ENCODE results near the gene ZMYND19. TPM values are rescaled to one million over a fixed set of nuclear protein-coding genes. Genes with fewer than 3 reads are reported as not detected.
A peak's percentile ranks its signal among the peaks of the same experiment; 100 is the strongest.

The ZMYND19 gene
- total and polyA plus RNA-seq, 2 of the 4 experiments (the other 2 are of a cell fraction), result 14.3 to 21.4 TPM

DNA sequence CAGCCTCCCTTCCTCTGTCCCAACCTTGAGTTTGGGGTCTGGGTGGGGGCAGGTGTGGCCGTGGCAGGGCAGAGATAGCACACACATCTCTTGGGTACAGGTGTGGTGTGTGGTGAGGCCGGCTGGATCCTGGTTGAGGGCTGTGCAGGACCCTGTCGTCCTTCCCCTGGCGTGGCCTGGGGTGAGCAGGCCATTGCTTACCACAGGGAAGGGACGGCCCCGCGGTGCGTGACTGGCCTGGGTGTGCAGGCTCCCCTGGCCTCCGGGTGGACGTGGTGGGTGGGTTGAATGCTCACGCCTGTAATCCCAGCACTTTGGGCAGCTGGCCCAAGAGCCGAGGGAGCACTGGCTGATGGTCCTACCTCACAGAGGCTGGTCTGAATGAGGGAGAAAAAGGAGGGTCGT, 16.4 kb upstream of the ZMYND19 start:
- H4K20me1 ChIP-seq (ENCODE audit: insufficient read depth, low read length), result peaks cover 20% of the 10 kb centered on the region
- H3K9me3 ChIP-seq (ENCODE audit: control insufficient read depth, insufficient read depth, low read length), result no peaks in the 10 kb centered on the region
- BruUV-seq (replicated peaks), result no TSS peak
- peak overlapping the region; percentile 92 for H2AK9ac ChIP-seq (replicated peaks; ENCODE audit: low read depth, low read length, poor library complexity)
- no peak overlapping the region for H4K5ac ChIP-seq (ENCODE audit: low read depth, low read length)
- in situ Hi-C loops (cut with MboI; ENCODE audit: low sequenced_read_pairs), result no loop called here
- H3K14ac ChIP-seq (replicated peaks; ENCODE audit: low read depth, low read length), result no peak overlapping the region
- intact Hi-C loops (cut with micrococcal nuclease), result no loop called here
- H2BK5ac ChIP-seq (ENCODE audit: low read depth, low read length, poor library complexity, severe bottlenecking), result no peak overlapping the region
- H3K79me1 ChIP-seq (ENCODE audit: low read depth in 1 of 2, low read length in 2 of 2), result peaks cover 6 to 39% of the 10 kb centered on the region in 2 experiments; a peak in 3 of 4 replicates
- no peak overlapping the region for H3K27ac ChIP-seq (ENCODE audit: insufficient read depth, low read length)
- WGBS, 2 experiments (ENCODE audit: extremely low coverage in 2 of 2, insufficient read length in 1 of 2), result 58% methylated on average over 12 of the region's 13 CpGs; no CpG with 5 or more reads in 1 of the 2 experiments
- no peak overlapping the region for H2BK20ac ChIP-seq (ENCODE audit: low read depth, low read length)
- H2BK120ac ChIP-seq (ENCODE audit: low read depth, low read length), result no peak overlapping the region
- no peak overlapping the region for H2BK15ac ChIP-seq (ENCODE audit: low read depth, low read length)
- H2AFZ ChIP-seq (replicated peaks; ENCODE audit: low read length, poor library complexity), result peak overlapping the region; percentile 96
- H3K56ac ChIP-seq (ENCODE audit: extremely low read depth, insufficient read depth, low read length), result no peak overlapping the region
- no peak for ATAC-seq (ENCODE audit: low read depth)
- TF ChIP-seq, protein P1, sequence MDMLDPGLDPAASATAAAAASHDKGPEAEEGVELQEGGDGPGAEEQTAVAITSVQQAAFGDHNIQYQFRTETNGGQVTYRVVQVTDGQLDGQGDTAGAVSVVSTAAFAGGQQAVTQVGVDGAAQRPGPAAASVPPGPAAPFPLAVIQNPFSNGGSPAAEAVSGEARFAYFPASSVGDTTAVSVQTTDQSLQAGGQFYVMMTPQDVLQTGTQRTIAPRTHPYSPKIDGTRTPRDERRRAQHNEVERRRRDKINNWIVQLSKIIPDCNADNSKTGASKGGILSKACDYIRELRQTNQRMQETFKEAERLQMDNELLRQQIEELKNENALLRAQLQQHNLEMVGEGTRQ (IDR thresholded peaks at IDR 0.05; ENCODE audit: low read depth, low read length), result no peak
- TF ChIP-seq CEBPB (IDR thresholded peaks at IDR 0.05; ENCODE audit: low read depth, low read length) (no peak), POLR2A (IDR thresholded peaks at IDR 0.05; ENCODE audit: low read depth, low read length) (no peak), NFE2L2 (IDR thresholded peaks at IDR 0.05; ENCODE audit: low read depth, low read length) (no peak)
- no peak overlapping the region for H3K4ac ChIP-seq (ENCODE audit: low read depth, low read length)
- H2AK5ac ChIP-seq (ENCODE audit: low read depth, low read length), result peak overlapping the region; percentile 25; the same call in 1 of the 2 replicates
- dilution Hi-C loops (cut with HindIII; ENCODE audit: low sequenced_read_pairs, unreplicated experiment), result no loop called here
- H3K36me3 ChIP-seq (ENCODE audit: control insufficient read depth, insufficient read depth, low read length), result no peaks in the 10 kb centered on the region
- DNase-seq, result no peak
- ChIA-PET POLR2A (ENCODE audit: unreplicated experiment) (no interaction called here), CTCF (no interaction called here)
- H3K18ac ChIP-seq (ENCODE audit: low read depth, low read length), result no peak overlapping the region
- peaks cover 17% of the 10 kb centered on the region for H3K4me1 ChIP-seq (ENCODE audit: control insufficient read depth, insufficient read depth, low read length)
- H3K23ac ChIP-seq (ENCODE audit: low read depth, low read length), result 0 out of 2 replicates have a peak overlapping the region, but pooled peaks have one; percentile 0
- no peak overlapping the region for H4K91ac ChIP-seq (ENCODE audit: insufficient read depth, low read depth, low read length)
- no peak overlapping the region for H4K8ac ChIP-seq (ENCODE audit: low read depth in 2 of 2, low read length in 2 of 2)
- H3K4me3 ChIP-seq (ENCODE audit: insufficient read depth, low read depth, low read length), result peak overlapping the region; percentile 84
- peak overlapping the region; percentile 88 for H3K4me2 ChIP-seq (ENCODE audit: low read depth, low read length)
- peaks cover 5% of the 10 kb centered on the region; the same call in 1 of the 2 replicates for H3K27me3 ChIP-seq (ENCODE audit: control insufficient read depth, insufficient read depth, low read length)
- H3K9ac ChIP-seq (ENCODE audit: low read depth, low read length), result no peak overlapping the region
- peaks cover 4% of the 10 kb centered on the region; the same call in 1 of the 2 replicates for H3K9me1 ChIP-seq (ENCODE audit: insufficient read depth, low read length)
